ENCODE data around the gene BAIAP3. TPM values are rescaled to one million over a fixed set of nuclear protein-coding genes. Genes with fewer than 3 reads are reported as not detected.

Gene BAIAP3
- polyA plus RNA-seq, 5 donors, result 2.2 to 6.9 (median 4.2) TPM

DNA sequence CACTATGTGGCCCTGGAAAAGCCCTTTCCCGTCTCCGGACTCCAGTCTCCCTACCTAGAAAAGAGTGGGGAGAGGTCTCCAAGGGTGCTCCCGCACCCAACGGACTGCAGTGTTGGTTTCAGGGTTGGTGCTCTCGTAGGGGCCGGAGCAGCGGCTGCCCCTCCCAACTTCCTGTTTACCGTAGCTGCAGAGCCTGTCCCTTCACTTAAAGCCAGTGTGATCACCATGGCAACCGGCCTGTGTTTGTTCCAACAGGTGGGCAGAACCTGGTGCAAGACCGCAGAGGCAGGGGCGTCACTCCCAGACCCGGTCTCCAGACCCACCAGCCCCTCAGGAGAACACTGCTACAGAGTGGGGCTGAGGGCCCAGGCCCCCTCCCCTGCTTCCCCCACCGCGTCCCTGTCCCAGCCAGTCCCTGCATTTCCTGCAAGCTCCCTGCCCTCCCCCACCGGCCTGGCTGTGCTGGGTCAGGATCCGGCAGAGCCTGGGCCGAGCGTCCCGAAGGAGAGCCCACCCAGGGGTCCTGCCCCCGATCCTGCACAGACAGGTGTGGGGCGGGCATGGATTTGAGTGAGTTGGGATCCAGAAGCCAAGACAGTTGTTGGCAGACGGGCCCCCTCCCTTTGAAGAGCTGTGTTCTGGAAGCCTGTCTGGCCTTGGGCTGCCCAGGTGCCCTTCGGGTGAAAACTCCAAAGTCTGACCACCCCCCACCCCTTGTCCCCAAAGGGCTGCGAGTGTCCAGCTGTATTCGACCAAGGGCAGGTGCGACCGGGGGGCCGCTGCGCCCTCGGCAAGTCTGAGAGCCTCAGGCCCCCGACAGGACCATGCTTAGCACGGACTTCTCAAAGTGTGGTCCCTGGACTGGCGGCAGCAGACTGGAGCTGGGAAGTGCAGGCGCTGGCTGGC lies 1.5 kb upstream of the BAIAP3 start:
- peak; percentile 71 to 74 for DNase-seq

DNA sequence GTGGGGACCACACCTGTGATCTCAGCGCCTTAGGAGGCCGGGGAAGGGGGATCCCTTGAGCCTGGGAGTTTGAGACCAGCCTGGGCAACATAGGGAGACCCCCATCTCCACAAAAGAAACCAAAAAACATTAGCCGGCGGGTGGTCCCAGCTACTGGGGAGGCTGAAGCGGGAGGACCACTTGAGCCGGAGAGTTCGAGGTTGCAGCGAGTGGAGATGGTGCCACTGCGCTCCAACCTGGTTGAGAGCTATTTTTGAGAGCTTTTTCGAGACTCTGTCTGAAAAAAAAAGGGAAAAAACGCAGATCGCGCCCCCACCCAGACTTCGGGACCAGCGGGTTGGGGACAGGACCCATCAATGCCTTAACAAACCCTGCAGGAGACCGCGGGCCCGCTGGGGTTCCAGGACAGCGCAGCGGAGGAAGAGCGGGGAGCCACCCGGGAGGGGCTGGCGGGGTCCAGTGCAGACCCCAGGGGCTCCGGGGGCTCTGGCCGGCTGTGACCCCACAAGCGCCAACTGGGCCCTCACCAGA lies 762 bp upstream of the BAIAP3 start:
- DNase-seq, result no peak

DNA sequence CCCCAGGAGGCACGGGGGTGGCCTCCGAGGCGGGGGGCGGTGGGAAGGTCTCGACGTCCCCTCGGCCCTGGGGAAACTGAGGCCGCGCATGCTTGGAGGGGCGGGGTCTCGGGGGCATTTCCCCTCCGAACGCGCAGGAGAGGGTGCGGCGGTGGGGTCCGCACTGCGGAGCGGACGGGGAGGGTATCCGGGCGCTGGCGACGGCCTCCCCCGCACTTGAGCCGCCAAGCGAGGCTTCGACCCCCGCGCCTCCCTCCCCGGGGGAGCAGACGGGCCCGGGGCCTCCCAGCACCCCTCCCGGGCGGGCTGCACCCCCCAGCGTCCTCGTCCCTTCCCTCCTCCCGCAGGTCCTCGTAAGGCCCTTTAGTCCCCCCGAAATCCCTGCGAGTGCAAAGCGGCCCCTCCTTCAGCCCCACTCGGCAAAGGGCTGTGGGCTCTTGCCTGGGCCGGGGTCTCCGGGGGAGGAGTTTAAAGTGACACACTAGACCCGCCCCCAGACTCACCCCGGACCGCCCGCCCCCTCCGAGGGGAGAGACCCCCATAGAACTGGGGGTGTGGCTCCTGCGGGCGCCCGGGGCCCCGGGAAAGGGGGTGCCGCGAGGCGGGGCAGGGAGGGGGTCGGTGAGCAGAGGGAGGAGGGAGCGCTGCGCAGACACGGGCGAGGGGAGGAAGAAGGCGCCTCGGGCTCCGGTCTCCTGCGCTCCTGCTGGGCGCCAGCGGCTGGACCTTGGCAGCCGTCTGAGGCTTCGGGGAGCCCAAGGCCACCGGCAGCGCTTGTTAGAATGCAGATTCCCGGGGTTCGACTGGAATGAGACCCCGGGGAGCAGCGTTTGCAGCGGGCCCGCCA lies 632 bp downstream of the BAIAP3 start:
- DNase-seq, result no peak

DNA sequence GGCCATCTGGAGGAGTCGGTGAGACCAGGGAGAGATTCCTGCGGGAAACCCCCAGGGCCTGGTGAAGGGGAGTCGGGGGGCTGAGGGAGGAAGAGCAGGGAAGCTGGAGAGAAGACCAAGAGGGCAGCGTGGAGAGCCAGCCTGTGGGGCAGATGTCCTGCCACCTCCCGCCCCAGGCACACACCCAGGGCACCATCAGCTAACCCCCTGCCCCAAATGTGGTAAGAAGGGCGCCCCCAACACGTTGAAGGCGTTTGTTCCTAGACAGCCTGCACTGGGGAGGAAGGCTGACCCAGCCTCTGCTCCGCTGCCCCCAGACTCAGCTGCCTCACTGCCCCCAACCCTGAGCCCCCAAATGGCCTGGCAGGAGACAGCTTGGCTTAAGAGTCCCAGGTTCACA lies 1.3 kb downstream of the BAIAP3 start:
- no peak for DNase-seq

DNA sequence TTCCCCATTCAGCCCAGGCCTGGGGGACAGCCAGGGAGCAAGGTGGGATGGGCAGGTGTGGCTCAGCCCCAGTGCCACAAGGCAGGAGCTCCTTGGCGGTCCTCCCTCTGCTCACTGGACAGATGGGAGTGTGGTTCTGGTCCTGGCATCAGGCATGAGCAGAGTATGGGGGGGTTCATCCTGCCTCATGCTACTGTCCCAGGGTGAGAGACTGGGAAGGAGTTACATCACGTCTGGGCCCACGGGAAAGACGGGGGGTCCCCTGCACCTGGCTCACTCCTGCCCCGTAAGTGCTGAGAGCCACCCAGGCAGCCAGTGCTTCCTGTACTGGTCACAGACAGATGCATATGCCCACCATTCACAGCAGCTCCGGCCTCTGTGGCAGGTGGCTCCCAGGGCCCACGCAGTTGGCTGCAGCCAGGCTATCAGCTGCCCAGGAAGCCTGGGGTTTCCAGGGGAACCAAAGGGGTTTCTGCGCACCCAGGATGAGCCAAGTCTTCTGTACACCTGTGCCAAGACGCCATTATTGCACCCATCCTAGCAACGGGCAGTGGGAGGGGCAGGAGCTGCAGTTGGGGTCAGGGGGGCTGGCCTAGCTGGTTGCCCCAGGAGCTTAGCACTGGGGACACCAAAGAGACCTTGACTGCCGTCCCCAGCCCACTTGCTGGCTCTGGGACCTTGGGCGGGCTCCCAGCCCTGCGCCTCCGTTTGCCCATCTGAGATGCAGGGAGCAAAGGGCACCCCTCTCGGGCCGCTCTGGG lies 1.9 kb downstream of the BAIAP3 start:
- no peak for DNase-seq

DNA sequence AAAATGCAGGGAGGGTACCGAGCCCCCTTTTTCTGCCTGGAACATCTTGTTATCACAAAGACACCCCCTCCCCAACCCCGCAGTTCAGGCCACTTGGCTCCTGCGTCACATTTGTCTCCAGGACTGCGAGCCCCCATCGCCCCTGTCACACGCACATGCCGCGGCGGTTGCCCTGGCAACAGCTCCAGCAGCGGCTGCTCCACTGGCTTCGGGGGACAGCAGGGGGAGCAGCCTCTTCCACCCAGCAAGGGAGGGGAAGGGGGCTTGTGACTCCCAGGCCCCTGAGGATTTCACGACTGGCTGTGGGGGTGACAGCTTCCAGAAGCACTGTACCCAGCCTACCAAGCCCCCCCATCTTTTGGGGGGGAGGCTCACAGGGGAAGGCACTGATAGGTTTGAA lies 2.6 kb downstream of the BAIAP3 start:
- DNase-seq, result no peak

DNA sequence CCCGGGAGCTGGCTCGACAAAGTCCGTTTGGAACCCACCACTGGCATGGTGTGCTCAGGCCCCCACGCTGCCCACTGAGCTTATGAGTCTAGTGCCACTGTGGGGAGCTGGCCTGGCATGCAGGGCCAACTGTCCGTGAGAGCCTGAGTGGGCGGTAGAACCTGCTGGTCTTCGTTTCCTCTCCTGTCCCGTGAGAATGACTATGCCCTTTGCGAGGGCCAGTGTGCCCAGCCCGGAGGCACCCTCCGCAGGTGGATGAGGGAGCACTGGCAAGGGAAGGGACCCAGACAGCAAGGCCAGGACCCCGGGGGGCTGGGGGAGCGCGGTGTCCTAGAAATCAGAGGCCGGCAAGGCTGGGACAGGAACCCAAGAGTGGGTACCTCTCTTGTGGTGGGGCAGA lies 3.2 kb downstream of the BAIAP3 start:
- DNase-seq, result no peak

DNA sequence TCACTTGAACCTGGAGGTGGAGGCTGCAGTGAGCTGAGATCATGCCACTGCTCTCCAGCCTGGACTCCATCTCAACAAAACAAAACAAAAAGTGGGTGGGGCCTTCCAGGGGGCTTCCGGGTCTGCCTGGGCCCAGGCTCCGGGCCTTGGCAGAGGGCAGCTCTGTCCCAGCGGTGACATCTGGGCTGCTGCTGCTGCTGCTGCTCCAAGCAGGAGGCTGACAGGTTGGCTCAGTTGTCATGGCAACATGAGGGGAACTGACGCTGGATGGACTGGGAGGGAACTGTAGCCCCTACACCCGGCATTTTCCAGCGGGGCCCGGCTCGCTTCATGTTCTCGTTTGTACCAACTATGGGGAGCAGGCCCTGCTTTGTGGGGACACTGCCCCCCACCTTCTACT lies 4.0 kb downstream of the BAIAP3 start:
- DNase-seq, result no peak

DNA sequence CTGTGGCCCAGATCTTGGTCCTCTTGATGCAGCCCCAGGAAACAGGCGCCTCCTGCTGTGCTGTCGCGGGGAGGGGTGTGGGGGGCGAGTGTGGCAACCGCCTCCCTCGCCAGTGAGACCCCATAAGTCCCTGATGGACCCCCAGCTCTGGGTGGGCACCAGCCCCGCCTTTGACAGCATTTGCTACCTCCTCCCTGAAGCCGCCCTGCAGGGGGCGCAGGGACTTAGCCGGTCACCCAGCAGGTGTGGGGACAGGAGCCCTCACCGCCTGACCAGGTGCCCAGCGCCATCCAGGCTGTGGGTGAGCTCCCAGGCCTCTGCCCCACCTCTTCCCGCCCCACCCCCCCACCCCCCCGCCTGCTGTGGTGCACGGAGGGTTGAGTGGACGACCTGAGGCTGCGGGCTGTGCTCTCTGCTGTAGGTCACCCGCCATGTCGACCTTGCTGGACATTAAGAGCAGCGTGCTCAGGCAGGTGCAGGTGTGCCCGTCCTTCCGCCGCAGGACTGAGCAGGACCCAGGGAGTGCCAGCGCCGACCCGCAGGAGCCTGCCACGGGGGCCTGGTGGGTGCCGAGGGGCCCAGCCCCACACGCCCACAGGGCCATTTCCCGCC lies 4.8 kb downstream of the BAIAP3 start:
- no peak for DNase-seq

DNA sequence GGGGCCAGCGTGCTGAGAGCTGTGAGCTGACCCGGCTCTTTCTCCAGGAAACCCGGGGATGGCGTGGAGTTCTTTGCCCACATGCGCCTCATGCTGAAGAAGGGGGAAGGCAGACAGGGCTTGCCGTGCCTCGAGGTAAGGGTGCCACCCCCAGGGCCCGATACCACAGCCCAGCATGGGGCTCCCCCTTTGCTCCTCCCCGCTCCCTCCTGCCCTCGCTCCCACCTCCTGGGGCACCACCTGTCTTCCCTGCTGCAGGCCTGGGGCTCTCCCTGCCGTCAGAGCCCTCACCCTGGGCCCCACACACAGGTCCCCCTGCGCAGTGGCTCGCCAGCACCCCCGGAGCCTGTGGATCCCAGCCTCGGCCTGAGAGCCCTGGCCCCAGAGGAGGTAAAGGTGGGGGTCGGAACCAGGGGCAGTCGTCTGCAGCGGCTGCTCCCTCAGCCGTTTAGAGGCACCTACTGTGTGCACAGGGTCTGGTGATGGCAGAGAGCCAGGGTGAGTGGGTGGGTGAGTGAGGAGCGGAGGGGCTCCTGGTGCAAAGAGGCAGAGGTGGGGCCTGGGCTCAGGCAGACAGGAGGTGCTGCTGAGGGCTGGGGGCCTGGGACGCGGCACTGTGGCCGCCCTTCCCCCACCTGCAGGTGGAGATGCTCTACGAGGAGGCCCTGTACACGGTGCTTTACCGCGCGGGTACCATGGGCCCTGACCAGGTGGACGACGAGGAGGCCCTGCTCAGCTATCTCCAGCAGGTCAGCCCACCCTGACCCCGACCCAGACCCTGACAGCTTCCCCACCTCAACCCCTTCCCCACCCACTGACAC lies 5.6 kb downstream of the BAIAP3 start:
- DNase-seq, result no peak

DNA sequence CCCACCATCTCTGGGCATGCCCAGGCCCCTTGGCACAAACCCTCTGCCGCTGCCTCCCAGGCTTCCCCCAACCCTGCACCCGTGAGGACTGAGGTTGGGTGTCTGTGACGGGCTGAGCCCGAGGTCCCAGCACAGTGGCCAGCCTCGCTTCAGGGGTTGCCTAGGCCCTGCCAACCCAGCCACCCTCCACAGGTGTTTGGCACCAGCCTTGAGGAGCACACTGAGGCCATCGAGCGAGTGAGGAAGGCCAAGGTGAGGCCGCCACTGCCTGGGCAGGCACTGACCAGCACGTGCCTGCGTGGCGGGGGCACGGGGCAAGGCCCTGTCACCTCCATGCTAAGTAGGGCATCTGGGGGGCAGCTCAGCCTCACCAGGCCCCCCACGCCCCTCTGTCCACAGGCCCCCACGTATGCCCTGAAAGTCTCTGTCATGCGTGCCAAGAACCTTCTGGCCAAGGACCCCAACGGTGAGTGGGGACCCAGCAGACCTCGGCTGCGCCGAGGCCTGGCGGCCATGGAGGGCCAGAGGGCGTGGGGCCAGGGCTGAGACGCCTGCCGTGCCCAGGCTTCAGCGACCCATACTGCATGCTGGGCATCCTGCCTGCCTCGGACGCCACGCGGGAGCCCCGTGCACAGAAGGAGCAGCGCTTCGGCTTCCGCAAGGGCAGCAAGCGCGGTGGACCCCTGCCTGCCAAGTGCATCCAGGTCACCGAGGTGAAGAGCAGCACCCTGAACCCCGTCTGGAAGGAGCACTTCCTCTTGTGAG lies 7.5 kb downstream of the BAIAP3 start:
- DNase-seq, result no peak

DNA sequence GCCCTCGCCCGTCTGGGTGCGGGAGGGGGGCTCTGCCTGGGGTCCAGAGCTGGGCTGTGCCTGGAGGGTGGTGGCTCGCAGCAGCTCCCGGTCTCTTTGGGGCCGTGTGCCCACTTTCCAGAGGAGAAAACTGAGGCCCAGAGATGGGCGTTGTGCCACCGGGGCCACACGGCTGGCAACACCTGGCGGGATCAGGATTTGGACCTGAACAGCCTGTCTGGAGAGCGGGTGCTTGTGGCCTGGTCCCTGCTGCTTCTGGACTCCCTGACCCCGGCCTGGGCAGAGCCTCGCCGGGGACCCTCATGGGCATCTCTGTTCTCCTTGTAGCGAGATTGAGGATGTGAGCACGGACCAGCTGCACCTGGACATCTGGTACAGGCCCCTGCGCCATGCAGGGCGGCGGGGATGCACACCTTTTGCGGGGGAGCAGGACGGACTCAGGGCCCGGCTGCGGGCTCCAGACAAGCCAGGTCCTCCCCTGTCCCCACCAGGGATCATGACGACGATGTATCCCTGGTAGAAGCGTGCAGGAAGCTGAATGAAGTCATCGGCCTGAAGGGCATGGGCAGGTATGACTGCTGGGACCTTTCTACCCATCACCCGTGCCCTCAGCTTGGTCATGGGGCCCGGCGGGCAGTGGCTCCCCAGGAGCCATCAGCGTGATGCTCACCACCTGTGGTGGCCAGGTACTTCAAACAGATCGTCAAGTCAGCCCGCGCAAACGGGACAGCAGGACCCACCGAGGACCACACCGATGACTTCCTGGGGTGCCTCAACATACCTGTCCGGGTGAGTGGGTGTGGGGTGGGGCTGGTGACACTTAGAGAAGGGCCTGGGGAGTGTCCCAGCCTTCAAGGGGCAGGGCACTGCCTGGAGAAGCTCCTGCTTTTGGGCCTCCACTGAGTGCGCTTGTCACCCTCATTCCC lies 8.3 kb downstream of the BAIAP3 start:
- no peak for DNase-seq

DNA sequence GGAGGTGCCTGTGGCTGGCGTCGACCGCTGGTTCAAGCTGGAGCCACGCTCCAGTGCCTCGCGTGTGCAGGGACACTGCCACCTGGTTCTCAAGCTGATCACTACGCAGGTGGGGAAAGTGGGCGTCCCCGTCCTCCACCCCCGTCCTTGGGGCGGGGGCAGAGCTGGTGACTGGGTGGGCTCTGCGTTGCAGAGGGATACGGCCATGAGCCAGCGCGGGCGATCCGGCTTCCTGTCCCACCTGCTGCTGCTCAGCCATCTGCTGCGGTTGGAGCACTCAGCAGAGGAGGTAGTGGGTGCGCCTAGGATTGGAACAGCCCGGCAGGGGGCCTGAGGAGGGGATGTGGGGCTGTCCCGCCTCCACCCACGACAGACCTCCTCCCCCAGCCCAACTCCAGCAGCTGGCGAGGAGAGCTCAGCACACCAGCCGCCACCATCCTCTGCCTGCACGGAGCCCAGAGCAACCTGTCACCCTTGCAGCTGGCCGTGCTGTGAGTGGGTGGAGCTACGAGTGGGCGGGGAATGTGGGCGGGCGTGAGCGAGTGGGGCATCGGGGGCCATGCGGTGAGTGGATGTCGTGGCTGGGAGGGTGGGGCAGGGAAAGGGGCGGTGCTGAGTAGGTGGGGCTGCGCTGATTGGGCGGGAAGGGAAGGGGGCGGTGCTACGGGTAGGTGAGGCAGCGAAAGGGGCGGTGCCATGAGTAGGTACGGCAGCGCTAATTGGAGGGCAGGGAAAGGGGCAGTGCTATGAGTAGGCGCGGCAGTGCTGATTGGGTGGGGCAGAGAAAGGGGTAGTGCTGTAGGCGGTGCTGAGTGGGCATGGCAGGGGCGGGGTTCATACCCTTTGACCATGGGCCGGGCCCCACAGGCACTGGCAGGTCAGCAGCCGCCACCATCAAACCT lies 9.3 kb downstream of the BAIAP3 start:
- peak; percentile 79 for DNase-seq

DNA sequence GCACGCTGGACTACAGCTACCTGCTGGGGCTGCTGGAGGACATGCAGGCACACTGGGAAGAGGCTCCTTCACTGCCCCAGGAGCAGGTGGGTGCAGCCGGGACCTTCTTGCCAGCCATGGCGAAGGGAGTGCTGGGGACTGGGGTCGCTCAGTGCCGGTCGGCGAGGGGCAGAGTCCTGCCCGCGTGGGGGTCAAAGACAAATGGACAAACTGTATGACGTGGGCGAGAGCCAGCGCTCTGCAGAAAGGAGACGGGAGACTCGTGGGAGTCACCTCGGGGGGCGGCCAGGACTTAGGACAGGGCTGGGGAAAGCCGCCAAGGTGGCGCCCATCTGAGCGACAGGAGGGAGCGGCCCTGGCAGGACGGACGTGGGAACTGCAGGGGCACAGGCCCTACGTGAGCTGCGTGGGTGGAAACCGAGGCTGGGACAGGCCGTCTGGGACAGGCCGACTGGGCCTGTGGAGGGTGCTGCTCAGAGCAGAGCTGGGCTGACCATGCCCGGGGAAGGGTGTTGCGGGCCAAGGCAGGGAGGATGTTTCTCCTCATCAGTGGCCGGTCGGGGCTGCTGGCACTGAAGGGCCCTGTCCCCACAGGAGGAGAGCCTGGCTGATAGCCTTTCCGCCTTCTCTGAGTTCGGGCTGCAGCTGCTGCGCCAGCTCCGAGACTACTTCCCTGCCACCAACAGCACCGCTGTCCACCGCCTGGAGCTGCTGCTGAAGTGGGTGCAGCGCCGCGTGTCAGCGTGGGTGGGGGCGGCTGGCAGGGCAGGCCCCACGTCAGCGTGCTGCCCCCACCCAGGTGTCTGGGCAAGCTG lies 10.2 kb downstream of the BAIAP3 start:
- DNase-seq, result no peak

DNA sequence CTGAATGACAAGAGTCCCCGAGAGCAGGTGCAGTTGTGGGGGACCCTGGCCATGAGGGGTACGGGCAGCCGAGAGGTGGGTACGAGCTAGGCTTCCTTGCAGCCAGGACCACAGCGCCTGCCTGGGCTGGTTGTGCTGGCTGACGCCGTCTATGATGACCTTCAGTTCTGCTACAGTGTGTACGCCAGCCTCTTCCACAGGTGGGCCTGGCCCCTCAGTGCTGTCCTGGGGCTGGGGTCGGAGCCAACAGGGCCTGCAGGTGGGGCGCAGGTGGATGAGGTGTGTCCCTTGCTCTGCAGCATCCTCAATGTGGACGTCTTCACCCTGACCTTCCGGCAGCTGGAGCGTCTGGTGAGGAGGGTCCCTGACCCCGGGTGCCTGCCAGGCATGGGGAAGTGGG lies 11.1 kb downstream of the BAIAP3 start:
- DNase-seq, result no peak

DNA sequence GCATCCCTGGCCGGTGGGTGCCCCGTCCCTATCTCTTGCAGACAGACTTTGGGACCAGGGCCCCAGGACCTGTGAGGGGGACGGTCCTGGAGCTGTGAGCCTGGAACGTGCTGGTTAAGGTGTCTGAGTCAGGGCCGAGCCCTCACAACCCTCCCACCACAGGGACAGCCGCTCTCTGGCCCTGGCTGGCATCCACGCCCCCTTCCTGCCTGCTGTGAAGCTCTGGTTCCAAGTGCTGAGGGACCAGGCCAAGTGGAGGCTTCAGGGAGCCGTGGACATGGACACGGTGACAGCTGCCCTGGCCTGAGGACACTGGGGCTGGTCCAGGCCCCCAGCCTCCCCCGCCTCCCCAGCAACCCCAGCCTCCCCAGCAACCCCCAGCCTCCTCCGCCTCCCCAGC lies 11.6 kb downstream of the BAIAP3 start:
- no peak for DNase-seq
